Hepatocyte (in vitro differentiated cells): ENCODE results near the gene STK17B. TPM values are rescaled to one million over a fixed set of nuclear protein-coding genes. Genes with fewer than 3 reads are reported as not detected.

Experiments used
- DNase-seq: peaks from one replicate; pipeline ENCODE4 v3.0.0-alpha.2; 2016; ENCODE audit warnings: low spot score
- H2AFZ ChIP-seq: fragments of 200-600 bp; sonication (generic); 2 replicates; pipeline ENCODE4 v1.6.0; 2016; ENCODE audit warnings: antibody characterized with exemption, mild to moderate bottlenecking
- H3K27ac ChIP-seq: fragments of 200-600 bp; sonication (generic); 2 replicates; pipeline ENCODE4 v1.5.1; 2016; ENCODE audit warnings: mild to moderate bottlenecking
- H3K27me3 ChIP-seq: fragments of 200-600 bp; sonication (generic); 2 replicates; pipeline ENCODE4 v1.6.1; 2016
- H3K36me3 ChIP-seq: fragments of 200-600 bp; sonication (generic); replicated peaks from 2 replicates; pipeline ENCODE4 v1.5.1; 2016; ENCODE audit warnings: low read depth; ENCODE audit not compliant: insufficient read depth
- H3K4me1 ChIP-seq: fragments of 200-600 bp; sonication (generic); 2 replicates; pipeline ENCODE4 v1.5.1; 2016; ENCODE audit warnings: mild to moderate bottlenecking, moderate library complexity; ENCODE audit not compliant: insufficient read depth
- H3K4me2 ChIP-seq: fragments of 200-600 bp; sonication (generic); 2 replicates; pipeline ENCODE4 v1.6.0; 2016
- H3K4me3 ChIP-seq: fragments of 200-600 bp; sonication (generic); 2 replicates; pipeline ENCODE4 v1.5.1; 2016; ENCODE audit warnings: mild to moderate bottlenecking
- H3K79me2 ChIP-seq: fragments of 200-600 bp; sonication (generic); 2 replicates; pipeline ENCODE4 v1.6.0; 2017; ENCODE audit warnings: mild to moderate bottlenecking
- H3K9me2 ChIP-seq: fragments of 200-600 bp; sonication (generic); replicated peaks from 2 replicates; pipeline ENCODE4 v1.6.0; 2017; ENCODE audit warnings: mild to moderate bottlenecking; ENCODE audit not compliant: insufficient read depth
- H3K9me3 ChIP-seq: fragments of 200-600 bp; sonication (generic); 2 replicates; pipeline ENCODE4 v1.5.1; 2016; ENCODE audit warnings: low read depth, mild to moderate bottlenecking
- H4K20me1 ChIP-seq: fragments of 200-600 bp; sonication (generic); 2 replicates; pipeline ENCODE4 v1.6.0; 2016; ENCODE audit warnings: mild to moderate bottlenecking; ENCODE audit not compliant: insufficient read depth, poor library complexity, severe bottlenecking
- EZH2 ChIP-seq: fragments of 200-600 bp; sonication (generic); IDR thresholded peaks from 2 replicates; pipeline ENCODE4 v1.6.1; 2016; ENCODE audit warnings: antibody characterized with exemption, mild to moderate bottlenecking, borderline replicate concordance
- EZH2phosphoT487 ChIP-seq: fragments of 200-600 bp; sonication (generic); IDR thresholded peaks from one replicate; pipeline ENCODE4 v1.6.1; 2018; ENCODE audit warnings: antibody characterized with exemption, mild to moderate bottlenecking, low read depth, moderate library complexity; ENCODE audit not compliant: unreplicated experiment, severe bottlenecking
- WGBS: methylation state at CpG from one replicate; pipeline ENCODE4 v1.1.6; 2016; ENCODE audit warnings: low lambda C conversion rate; ENCODE audit errors: missing lambda C conversion rate; 5-methylcytosine and 5-hydroxymethylcytosine counted together
- polyA plus RNA-seq: library from polyadenylated mRNA; unstranded; fragments of >200 nt; fragmentation: Nextera tagmentation; extraction: Ambion mirVana; gene quantifications from 2 replicates; pipeline ENCODE4 v1.2.1, GENCODE V29; 2016
- total RNA-seq: library from RNA; depleted of rRNA; stranded (reverse); fragments of >200 nt; gene quantifications from 2 replicates; pipeline ENCODE4 v1.2.3, GENCODE V29; 2014
- TF ChIP-seq, protein P1 (sequence below): fragments of 200-600 bp; sonication (generic); IDR thresholded peaks from 2 replicates; pipeline ENCODE4 v1.5.1; 2016; ENCODE audit warnings: antibody characterized with exemption, mild to moderate bottlenecking; ENCODE audit not compliant: poor library complexity

The STK17B gene
- total and polyA plus RNA-seq, 2 experiments from 2014 or later = 6.4 to 45.5 TPM

DNA sequence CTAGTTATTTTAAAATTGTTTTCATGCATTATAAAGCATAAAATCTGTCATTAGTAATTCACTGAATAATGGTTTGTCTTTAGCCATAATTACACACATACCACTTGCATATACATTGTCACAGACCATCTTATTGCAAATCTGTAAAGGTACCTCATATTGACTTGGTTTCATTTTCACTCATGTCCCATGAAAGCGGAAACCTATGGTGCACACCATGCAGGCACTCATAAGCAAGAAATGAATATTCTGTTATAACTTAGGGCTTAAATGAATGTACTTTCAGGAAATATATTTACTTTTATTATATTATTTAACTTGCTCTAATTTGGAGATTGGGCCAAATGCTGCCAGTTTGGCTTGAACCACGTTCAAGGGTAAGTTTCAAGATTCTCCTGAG, 29.2 kb upstream of the STK17B start:
- Histone ChIP-seq H3K27ac (no peak overlapping the region), H3K4me3 (no peak overlapping the region), H2AFZ (no peak overlapping the region), H3K36me3 (no peaks in the 10 kb centered on the region), H4K20me1 (no peaks in the 10 kb centered on the region), H3K9me2 (no peaks in the 10 kb centered on the region), H3K9me3 (no peaks in the 10 kb centered on the region), H3K4me2 (no peak overlapping the region), H3K79me2 (no peaks in the 10 kb centered on the region), H3K4me1 (no peaks in the 10 kb centered on the region), H3K27me3 (no peaks in the 10 kb centered on the region)
- TF ChIP-seq, protein P1, sequence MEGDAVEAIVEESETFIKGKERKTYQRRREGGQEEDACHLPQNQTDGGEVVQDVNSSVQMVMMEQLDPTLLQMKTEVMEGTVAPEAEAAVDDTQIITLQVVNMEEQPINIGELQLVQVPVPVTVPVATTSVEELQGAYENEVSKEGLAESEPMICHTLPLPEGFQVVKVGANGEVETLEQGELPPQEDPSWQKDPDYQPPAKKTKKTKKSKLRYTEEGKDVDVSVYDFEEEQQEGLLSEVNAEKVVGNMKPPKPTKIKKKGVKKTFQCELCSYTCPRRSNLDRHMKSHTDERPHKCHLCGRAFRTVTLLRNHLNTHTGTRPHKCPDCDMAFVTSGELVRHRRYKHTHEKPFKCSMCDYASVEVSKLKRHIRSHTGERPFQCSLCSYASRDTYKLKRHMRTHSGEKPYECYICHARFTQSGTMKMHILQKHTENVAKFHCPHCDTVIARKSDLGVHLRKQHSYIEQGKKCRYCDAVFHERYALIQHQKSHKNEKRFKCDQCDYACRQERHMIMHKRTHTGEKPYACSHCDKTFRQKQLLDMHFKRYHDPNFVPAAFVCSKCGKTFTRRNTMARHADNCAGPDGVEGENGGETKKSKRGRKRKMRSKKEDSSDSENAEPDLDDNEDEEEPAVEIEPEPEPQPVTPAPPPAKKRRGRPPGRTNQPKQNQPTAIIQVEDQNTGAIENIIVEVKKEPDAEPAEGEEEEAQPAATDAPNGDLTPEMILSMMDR = no peak
- no peak for TF ChIP-seq EZH2phosphoT487
- no peak for TF ChIP-seq EZH2
- DNase-seq = no peak
- 95% methylated on average over 2 of the region's 2 CpGs for WGBS

DNA sequence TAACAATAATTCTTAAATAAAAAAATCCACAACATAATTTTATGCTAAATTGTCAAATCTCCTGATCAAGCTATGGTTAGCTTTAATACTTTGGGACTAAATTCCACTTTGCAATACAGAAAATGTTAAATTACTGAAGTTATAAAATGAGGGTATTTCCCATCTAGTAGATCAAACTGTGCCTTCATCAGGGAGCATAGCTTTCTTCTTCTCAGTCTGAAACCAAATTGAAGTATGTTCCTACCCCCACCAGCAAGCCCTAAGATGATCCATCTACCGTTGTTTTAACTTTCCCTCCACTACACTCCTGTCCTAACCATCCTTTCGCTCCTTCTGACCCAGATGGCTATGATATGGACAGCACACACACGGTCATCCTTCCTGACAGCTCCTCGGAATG, 24.4 kb upstream of the STK17B start:
- 86% methylated on average over 4 of the region's 4 CpGs for WGBS

DNA sequence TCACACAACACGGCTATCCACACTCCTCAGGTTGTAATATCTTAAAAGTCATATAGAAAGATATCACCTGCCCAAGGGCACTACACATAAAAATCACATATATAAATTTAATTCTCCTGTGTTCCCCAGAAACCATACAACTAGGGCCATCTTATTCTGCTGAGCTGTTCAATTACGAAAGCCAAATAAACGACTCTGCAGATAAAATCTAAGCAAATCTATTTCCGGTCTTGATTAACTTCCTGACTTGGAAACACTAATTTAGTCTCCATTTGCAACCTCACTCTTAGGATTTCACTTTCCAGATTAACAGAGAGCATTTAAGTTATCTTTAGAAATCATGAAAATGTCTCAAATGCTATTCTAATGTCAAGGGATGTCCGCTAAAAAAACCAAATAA, 23.9 kb upstream of the STK17B start:
- H3K27ac ChIP-seq = no peak overlapping the region
- no peaks in the 10 kb centered on the region for H3K79me2 ChIP-seq
- no peak overlapping the region for H3K4me3 ChIP-seq
- no peaks in the 10 kb centered on the region for H3K9me3 ChIP-seq
- no peaks in the 10 kb centered on the region for H4K20me1 ChIP-seq
- no peaks in the 10 kb centered on the region for H3K9me2 ChIP-seq
- H3K36me3 ChIP-seq = no peaks in the 10 kb centered on the region
- H3K4me1 ChIP-seq = no peaks in the 10 kb centered on the region
- H3K4me2 ChIP-seq = no peak overlapping the region
- 80% methylated on average over 5 of the region's 5 CpGs for WGBS
- no peak for DNase-seq
- TF ChIP-seq, protein P1 = no peak
- TF ChIP-seq EZH2 (no peak), EZH2phosphoT487 (no peak)
- no peaks in the 10 kb centered on the region for H3K27me3 ChIP-seq
- no peak overlapping the region for H2AFZ ChIP-seq

More for the DNA sequence above, 24.4 kb upstream of the STK17B start:
- Histone ChIP-seq H3K9me3 (no peaks in the 10 kb centered on the region), H3K36me3 (no peaks in the 10 kb centered on the region), H4K20me1 (no peaks in the 10 kb centered on the region), H3K27me3 (no peaks in the 10 kb centered on the region), H3K4me3 (no peak overlapping the region), H3K27ac (no peak overlapping the region), H3K9me2 (no peaks in the 10 kb centered on the region), H3K4me1 (no peaks in the 10 kb centered on the region), H3K79me2 (no peaks in the 10 kb centered on the region), H2AFZ (no peak overlapping the region), H3K4me2 (no peak overlapping the region)
- DNase-seq = no peak
- TF ChIP-seq EZH2phosphoT487 = no peak
- TF ChIP-seq EZH2 = no peak
- TF ChIP-seq, protein P1 = no peak

DNA sequence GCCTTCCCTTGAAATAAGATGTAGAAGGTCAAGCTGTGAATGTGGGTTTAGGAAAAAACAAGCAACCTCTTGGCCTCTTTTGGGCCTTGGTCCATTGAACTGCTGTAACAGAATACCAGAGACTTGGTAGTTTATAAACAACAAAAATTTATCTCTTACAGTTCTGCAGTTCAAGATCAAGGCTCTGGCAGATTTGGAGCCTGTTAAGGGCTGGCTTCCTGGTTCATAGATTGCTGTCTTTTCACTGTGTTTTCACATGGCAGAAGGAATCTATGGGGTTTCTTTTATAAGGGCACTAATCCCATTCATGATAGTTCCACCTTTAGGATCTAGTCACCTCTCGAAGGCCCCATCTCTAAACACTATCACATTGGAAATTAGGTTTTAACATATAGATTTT, 20.2 kb upstream of the STK17B start:
- TF ChIP-seq EZH2 = no peak
- H2AFZ ChIP-seq = no peak overlapping the region
- H3K36me3 ChIP-seq = no peaks in the 10 kb centered on the region
- no peak overlapping the region for H3K4me2 ChIP-seq
- no peak overlapping the region for H3K4me3 ChIP-seq
- WGBS = 90% methylated on average over 1 of the region's 1 CpG
- no peak for DNase-seq
- H3K9me3 ChIP-seq = no peaks in the 10 kb centered on the region
- no peaks in the 10 kb centered on the region for H3K4me1 ChIP-seq
- no peaks in the 10 kb centered on the region for H4K20me1 ChIP-seq
- no peaks in the 10 kb centered on the region for H3K27me3 ChIP-seq
- no peaks in the 10 kb centered on the region for H3K79me2 ChIP-seq
- no peaks in the 10 kb centered on the region for H3K9me2 ChIP-seq
- no peak overlapping the region for H3K27ac ChIP-seq
